Fibroblast of the conjunctiva (primary cell): Measurements from ENCODE around the gene CRAMP1.

Source experiments
- DNase-seq: peaks from one replicate; pipeline ENCODE4 v3.0.0-alpha.2; 2010; ENCODE audit warnings: low read depth

CRAMP1 gene

GRCh38 chr16:1632638-1632970, 20.4 kb downstream of the CRAMP1 start:
- DNase-seq: no peak

DNA sequence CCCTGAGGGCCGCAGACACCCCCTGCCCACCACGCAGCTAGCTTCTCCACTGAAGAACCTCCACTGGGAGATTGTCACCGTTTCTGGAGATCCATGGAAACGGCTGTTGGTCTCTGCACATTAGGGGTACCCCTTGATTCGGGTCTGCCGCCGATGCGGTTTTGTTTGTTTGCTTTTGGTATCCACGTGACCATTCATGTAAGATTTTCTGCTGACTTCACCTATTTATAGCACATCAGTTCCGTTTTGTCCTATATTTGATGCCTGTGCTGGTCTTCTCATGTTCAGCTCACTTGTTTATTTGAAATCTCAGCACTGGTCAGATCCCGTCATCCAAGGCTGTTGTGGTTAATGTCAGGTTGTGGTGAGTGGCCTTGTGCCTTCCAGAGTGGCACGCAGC, 21.1 kb downstream of the CRAMP1 start:
- no peak for DNase-seq

DNA sequence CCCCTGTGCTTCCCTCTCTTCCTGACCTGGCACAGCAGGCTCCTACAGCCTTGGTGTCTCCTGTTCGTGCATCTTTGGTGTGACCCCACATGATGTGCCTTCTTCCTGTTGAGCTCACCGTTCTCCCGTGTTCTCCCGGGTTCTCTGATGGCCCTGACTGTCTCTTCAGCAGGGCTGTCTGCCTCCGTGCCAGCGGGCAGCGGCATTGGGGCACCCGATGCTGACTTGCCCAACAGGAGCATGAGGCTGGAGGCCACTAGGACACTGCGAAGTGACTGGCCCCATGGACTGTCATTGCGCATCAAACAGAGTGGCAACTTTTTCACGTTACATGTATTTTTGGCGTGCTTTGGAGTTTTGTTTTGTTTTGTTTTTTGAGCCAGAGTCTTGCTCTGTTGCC, 22.4 kb downstream of the CRAMP1 start:
- no peak for DNase-seq

- no peak for DNase-seq
These were observed 22.9 kb downstream of the CRAMP1 start for GRCh38 chr16:1635070-1635469.

- DNase-seq: no peak
These were observed 25.4 kb downstream of the CRAMP1 start for GRCh38 chr16:1637526-1637925.

DNA sequence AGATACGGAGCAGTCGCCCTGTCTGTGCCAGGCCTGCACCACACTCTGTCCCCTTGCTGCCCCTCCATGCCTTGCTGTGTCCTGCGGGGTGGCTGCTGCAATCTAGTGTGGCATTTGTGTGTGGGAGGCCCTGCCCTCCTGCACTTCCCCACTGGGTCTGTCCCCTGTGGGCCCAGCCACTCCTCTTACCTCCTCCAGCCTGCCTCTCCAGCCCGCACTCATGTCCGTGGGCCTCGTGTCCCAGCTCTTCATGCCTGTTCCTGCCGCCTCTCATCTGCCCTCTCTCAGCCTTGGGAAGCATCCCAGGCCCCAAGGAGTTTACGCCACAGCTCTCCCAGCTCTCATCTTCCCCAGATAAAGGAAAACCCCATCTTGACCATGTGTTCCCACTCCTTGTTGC, 26.6 kb downstream of the CRAMP1 start:
- no peak for DNase-seq

GRCh38 chr16:1639282-1639681, 27.1 kb downstream of the CRAMP1 start:
- no peak for DNase-seq

GRCh38 chr16:1639860-1640259, 27.7 kb downstream of the CRAMP1 start:
- DNase-seq: no peak

DNA sequence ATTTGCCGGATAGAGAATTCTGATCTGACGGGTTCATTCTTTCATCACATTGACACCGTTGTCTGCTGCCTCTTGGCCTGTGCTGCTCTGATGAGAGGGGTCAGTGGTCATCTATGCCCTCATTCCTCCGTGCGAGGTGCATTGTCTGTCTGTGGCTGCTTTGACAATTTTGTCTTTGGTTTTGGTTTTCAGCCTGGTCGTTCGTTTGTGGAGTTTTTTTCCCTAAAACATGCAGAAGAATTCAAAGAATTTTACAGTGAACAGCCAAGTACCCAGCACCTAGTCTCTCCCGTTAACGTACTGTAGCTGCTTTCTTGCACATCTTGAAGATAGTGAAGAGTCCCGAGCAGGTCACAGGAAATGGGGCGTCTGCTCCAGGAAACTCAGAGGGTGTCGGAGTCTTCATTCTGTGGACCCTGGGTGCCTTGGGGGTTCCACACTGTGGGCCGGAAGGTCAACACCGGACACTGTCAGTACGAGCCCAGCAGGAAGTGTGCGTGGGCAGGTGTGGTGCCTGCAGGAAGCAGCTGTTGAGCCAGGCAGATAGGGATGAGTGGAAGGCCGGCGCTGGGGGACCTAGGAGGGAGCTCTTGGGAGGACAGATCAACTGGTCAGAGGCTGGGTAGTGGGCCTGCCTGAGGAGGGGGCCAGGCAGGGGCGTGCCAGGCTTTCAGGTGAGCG, 28.2 kb downstream of the CRAMP1 start:
- no peak for DNase-seq

- no peak for DNase-seq
These were observed 29.1 kb downstream of the CRAMP1 start for GRCh38 chr16:1641261-1641660.

DNA sequence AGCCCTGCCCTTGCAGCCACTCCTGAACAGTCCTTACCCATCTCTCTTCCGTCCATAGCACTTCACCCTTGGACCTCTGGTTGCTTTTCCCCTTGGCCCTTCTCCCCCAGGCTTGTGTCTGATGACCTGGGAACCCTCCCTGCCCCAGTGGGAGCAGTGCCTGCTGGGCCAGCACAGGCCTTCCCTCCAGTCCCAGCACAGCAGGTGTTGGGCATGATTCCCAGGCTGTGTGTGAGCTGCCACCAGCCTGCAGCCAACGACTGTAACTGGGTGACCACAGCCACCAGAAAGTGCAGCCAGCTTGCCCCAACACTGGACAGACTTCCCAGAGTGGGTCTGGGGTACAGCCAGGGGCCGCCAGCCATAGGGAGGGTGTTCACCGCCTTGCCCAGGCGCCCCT, 30.0 kb downstream of the CRAMP1 start:
- no peak for DNase-seq

DNA sequence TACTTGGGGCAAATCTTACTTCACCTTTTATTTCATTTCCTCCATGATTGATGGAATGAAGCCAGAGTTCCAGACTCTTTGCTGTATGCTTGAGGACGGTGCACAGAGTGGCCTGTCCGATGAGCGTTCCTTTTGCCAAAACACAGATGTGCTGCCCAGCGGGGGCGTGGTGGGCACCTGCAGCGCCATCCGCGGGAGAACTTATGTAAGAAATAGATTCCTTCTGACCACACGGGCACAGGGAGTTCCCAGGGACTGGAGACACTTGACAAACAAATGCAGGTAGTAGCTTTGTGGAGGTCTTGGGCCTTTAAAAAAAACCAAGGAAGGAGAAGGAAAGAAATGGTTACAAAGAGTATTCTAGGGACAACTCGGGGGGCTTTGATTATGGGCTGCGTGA, 30.6 kb downstream of the CRAMP1 start:
- DNase-seq: no peak

DNA sequence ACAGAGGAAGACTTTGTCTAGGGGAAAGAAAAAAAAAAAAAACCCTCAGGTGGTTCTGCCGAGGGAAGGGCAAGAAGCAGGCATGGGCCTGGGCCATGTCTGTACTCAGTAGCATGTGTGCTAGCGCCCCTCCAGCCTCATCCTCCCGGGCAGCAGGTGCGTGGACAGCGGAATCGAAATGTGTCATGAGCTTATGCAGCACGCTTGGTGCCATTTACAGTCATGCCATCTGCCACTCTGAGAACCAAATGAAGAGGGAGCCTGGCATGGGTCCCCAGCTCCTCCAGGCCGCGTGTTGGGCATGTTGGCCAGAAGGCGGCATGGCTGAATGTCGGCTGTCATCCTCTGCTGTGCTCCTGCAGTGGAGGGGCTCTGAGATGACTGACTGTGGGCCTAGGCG, 31.4 kb downstream of the CRAMP1 start:
- no peak for DNase-seq

DNA sequence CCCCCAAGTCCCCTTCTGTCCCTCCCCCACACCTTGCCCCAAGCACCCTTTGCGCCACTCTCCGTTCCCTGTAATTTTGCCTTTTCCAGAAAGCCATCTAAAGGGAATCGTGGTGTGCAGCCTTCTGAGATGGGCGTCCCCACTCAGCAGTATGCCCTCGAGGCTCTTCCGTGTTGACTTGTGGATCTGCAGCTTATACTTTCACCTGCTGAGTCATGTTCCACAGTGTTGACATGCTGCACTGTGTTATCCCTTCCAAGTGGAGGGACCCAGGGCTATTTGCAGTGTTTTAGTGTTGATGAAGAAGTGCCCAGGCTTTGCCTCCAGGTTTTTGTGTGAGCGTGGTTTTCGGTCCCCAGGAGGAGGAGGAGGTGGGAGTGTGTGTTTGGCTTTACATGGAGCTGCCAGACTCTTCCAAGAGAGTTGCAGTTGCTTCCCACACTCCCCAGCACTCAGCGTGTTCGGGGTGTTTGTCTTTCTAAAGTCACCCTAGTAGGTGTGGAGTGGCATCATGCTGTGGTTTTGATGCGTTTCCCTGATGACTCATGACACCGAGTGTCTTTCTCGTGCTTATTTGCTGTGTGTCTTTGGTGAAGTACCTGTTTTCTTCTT, 33.9 kb downstream of the CRAMP1 start:
- DNase-seq: no peak

DNA sequence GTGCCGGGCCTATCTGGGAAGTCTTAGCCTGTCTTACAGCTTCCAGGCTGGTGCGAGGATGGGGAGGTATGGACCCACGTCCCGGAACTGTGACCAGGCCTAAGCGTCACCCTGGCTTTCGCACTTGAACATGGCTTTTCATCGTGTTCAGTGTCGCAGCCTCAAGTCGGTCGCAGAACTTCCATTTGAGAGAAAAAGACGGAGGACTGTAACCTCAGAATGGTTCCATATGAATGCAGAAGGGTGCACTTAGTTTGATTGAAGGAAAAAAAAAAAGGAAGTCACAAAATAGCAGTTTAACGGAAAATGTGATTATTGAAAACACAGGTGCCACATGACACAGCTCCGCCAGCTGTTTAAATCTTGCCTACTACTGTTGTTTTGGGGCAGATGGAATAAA, 35.7 kb downstream of the CRAMP1 start:
- no peak for DNase-seq

DNA sequence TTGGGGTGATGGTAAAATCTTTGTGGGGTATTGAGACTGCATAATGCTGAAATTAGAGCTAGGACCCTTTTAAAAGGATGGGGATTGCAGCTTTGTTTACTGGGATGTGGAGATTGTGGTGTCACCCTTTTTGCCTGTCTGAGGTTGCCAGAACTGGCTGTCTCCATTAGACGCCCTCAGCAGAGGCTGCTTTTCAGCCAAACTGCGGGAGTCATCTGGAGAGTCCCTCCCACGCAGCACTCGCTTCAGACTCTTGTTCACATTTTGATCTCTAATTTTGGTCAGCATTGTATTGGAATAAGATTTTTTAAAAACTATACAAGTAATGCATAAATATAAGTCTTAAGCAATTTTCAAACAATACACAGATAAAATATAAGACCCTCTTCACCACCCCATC, 38.0 kb downstream of the CRAMP1 start:
- no peak for DNase-seq

- no peak for DNase-seq
These were observed 39.2 kb downstream of the CRAMP1 start for GRCh38 chr16:1651094-1651973.

DNA sequence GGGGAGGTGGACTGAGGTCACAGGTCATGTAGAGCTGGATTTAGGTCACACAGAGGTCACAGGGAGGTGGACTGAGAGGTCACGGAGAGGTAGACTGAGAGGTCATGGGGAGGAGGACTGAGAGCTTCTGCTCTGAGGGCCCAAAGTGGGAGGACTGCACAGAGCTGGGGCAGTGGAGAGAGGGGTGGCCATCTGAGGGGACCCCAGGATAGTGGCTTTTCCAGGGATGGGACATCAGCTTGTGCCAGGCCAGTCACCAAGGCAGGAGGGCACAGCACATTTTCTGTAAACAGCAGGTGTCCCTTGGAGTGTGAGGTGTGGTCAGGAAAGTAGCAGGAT, 39.8 kb downstream of the CRAMP1 start:
- no peak for DNase-seq

DNA sequence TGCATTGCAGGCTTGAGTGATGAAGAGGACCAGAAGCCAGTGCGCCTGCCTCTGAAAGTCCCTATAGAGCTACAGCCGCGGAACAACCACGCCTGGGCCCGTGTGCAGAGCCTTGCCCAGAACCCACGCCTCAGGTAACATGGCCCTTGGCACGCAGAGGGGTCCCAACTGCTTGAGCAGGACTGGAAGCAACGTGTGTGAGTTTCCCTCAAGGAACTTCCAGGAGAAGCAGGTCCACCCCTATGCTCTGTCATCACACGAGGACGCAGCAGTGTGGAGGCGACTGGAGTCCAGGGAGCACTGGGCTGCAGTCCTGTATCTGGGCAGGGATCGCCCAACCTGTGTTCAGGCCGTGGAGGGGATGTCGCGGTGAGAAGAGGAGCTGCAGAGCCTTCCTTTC, 40.9 kb downstream of the CRAMP1 start:
- no peak for DNase-seq

- DNase-seq: no peak
These were observed 42.5 kb downstream of the CRAMP1 start for GRCh38 chr16:1654505-1655268.

- DNase-seq: no peak
These were observed 43.2 kb downstream of the CRAMP1 start for GRCh38 chr16:1655269-1655807.
